ENCODE results near the gene PCBP2.

GRCh38 chr12:53518381-53518780 is 66.5 kb downstream of the PCBP2 start:
- no peak for TF ChIP-seq PATZ1 (CRISPR knock-in tag; IDR thresholded peaks at IDR 0.05; ENCODE audit: borderline replicate concordance)
- TF ChIP-seq BACH2 (CRISPR knock-in tag; IDR thresholded peaks at IDR 0.05; ENCODE audit: borderline replicate concordance) = no peak
- no peak for TF ChIP-seq RARB (CRISPR knock-in tag; IDR thresholded peaks at IDR 0.05)
- no peak for TF ChIP-seq SNAI2 (CRISPR knock-in tag; IDR thresholded peaks at IDR 0.05)
- no peak for TF ChIP-seq ZNF8 (CRISPR knock-in tag; IDR thresholded peaks at IDR 0.05)
- no peak for TF ChIP-seq TSHZ2 (CRISPR knock-in tag; IDR thresholded peaks at IDR 0.05)
- no peak for TF ChIP-seq TCF4 (CRISPR knock-in tag; IDR thresholded peaks at IDR 0.05; ENCODE audit: borderline replicate concordance)
- TF ChIP-seq CSRNP3 (CRISPR knock-in tag; IDR thresholded peaks at IDR 0.05) = no peak
- no peak for TF ChIP-seq PPARA (CRISPR knock-in tag; IDR thresholded peaks at IDR 0.05; ENCODE audit: borderline replicate concordance)
- no peak for TF ChIP-seq ZNF565 (CRISPR knock-in tag; conservative IDR thresholded peaks at IDR 0.05; ENCODE audit: low read depth)
